Measurements from ENCODE around the gene PILRA. TPM values are rescaled to one million over a fixed set of nuclear protein-coding genes. Genes with fewer than 3 reads are reported as not detected.
"Not testable (repeated sequence)": the region's sequence is repeated elsewhere in the genome, so short reads cannot be mapped to it uniquely, and the experiment has no call there.

The PILRA gene
- total and polyA plus RNA-seq, 2 of the 13 experiments (the other 11 are each of a cell fraction or from before 2014, with no cell fraction given): 0.13 to 1.3 TPM

DNA sequence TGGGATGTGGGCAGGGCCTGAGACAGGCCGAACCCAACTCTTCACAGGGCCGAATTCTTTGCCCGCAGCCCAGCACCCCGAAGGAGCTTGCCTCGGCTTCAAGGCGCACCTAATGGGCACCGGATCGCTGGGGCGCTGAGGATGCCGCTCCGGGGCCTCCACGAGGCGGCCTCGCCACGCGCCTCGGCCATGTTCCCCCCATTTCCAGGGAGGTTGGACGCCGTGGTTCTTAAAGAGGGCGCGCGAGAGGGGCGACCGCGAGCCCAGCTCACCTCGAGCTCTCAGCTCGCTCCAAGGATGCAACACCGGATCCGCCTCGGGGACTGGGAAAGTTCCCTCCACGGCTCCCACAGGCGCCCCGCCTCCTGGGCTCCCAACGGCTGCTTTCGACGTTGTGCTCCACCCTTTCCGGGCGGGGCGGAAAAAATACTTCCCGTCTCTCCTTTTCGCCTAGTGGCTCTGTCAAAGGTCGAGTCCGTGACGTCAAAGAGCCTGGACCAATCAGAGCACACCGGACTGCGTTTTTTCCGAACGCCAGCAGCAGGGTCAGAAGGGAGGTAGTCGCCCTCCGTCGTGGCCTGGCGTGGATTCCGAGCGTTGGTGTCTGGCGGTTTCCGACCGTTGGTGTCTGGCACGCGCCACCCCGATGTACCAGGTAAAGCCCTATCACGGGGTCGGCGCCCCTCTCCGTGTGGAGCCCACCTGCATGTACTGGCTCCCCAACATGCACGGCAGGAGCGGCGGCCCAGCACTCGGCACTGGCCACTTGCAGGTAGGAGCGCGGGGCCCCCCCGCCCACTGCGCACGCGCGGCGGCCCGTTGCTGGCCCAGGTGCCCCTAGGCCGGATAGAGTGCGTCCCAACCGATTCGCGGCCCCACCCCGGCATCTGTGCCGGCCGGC is 37.5 kb upstream of the PILRA start (continued):
- 0 out of 2 replicates have a peak, but pooled peaks have one; percentile 19 for TF ChIP-seq DZIP1 (CRISPR knock-in tag; IDR thresholded peaks at IDR 0.05)
- TF ChIP-seq HIVEP1 (CRISPR knock-in tag; IDR thresholded peaks at IDR 0.05): peak; percentile 49; the same call in 1 of the 2 replicates
- not testable (repeated sequence) for TF ChIP-seq SP1, SOX6 (IDR thresholded peaks at IDR 0.05)
- peak; percentile 59; the same call in 1 of the 2 replicates for TF ChIP-seq SP1 (CRISPR knock-in tag; IDR thresholded peaks at IDR 0.05)
- peak; percentile 67 for TF ChIP-seq UBTF (CRISPR knock-in tag; IDR thresholded peaks at IDR 0.05)
- TF ChIP-seq JUN (CRISPR knock-in tag; IDR thresholded peaks at IDR 0.05): 0 out of 2 replicates have a peak, but pooled peaks have one; percentile 21
- TF ChIP-seq ZNF768 (CRISPR knock-in tag; IDR thresholded peaks at IDR 0.05): peak; percentile 59; the same call in 1 of the 2 replicates
- 0 out of 2 replicates have a peak, but pooled peaks have one; percentile 54 for TF ChIP-seq ZNF891 (CRISPR knock-in tag; IDR thresholded peaks at IDR 0.05)
- TF ChIP-seq ZNF329 (CRISPR knock-in tag; IDR thresholded peaks at IDR 0.05; ENCODE audit: low read depth): 0 out of 2 replicates have a peak, but pooled peaks have one; percentile 53
- peak; percentile 42; the same call in 1 of the 2 replicates for TF ChIP-seq SOX6 (CRISPR knock-in tag; IDR thresholded peaks at IDR 0.05)
- TF ChIP-seq, protein P1, sequence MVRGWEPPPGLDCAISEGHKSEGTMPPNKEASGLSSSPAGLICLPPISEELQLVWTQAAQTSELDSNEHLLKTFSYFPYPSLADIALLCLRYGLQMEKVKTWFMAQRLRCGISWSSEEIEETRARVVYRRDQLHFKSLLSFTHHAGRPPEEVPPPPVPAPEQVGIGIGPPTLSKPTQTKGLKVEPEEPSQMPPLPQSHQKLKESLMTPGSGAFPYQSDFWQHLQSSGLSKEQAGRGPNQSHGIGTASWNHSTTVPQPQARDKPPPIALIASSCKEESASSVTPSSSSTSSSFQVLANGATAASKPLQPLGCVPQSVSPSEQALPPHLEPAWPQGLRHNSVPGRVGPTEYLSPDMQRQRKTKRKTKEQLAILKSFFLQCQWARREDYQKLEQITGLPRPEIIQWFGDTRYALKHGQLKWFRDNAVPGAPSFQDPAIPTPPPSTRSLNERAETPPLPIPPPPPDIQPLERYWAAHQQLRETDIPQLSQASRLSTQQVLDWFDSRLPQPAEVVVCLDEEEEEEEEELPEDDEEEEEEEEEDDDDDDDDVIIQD (CRISPR knock-in tag; IDR thresholded peaks at IDR 0.05; ENCODE audit: low read depth): peak; percentile 67; the same call in 1 of the 2 replicates
- peak; percentile 59; the same call in 1 of the 2 replicates for TF ChIP-seq ZHX2 (IDR thresholded peaks at IDR 0.05; ENCODE audit: low read depth)
- TF ChIP-seq ZHX2 (CRISPR knock-in tag; IDR thresholded peaks at IDR 0.05; ENCODE audit: borderline replicate concordance): peak; percentile 56; the same call in 1 of the 2 replicates
- 0 out of 2 replicates have a peak, but pooled peaks have one; percentile 25 for TF ChIP-seq KDM4B (CRISPR knock-in tag; IDR thresholded peaks at IDR 0.05)
- peak; percentile 71 for TF ChIP-seq SALL1 (CRISPR knock-in tag; IDR thresholded peaks at IDR 0.05)

All from HepG2 (cell line).